HG03025 (cell line): ENCODE data around the gene TMC6.
"Not testable (repeated sequence)": the region's sequence is repeated elsewhere in the genome, so short reads cannot be mapped to it uniquely, and the experiment has no call there.

ENCODE experiments used
- ATAC-seq: cut with Tn5 transposase; IDR thresholded peaks from one replicate; pipeline ENCODE4 v1.9.1; 2021; ENCODE audit warnings: mild to moderate bottlenecking, moderate library complexity; ENCODE audit not compliant: unreplicated experiment, low FRiP score

The TMC6 gene

GRCh38 chr17:78125976-78126894 is 2.3 kb downstream of the TMC6 start:
- ATAC-seq = no peak

GRCh38 chr17:78125138-78125913 is 3.2 kb downstream of the TMC6 start:
- ATAC-seq = no peak

GRCh38 chr17:78124836-78125137 is 3.8 kb downstream of the TMC6 start:
- no peak for ATAC-seq

DNA sequence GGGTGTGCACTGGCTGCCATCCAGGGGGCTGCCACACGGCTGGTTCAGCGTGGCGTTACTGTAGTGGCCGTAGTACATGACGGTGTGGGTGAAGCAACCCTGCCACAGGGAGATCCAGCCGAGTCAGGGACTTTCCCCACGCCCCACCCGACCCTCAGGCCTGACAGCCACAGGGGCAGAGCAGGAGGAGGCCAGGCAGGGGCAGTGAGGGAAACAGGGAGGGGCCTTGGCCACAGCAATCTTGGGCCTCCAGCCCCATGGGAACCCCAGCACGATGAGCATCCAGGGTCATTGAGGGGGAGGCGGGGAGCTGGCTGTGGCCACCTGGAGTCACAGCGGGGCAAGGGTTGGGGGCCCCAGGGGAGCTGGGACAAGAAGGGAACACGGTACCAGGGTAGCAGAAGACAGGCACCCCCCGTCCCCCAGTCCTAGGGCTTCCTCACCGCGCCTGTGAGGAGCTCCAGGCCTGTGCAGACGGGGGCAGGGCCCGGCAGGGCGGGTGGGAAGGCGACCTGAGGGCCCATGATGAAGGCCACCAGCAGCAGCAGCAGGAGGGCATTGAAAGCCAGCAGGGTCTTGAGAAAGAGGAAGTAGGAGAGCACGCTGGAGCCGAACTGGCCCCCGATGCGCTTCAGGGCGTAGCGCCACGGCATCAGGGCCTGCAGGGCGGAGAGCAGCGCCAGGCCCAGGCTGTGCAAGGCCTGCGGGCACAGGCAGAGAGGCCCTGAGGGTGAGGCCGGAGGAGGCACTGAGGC is 4.3 kb downstream of the TMC6 start:
- no peak for ATAC-seq

DNA sequence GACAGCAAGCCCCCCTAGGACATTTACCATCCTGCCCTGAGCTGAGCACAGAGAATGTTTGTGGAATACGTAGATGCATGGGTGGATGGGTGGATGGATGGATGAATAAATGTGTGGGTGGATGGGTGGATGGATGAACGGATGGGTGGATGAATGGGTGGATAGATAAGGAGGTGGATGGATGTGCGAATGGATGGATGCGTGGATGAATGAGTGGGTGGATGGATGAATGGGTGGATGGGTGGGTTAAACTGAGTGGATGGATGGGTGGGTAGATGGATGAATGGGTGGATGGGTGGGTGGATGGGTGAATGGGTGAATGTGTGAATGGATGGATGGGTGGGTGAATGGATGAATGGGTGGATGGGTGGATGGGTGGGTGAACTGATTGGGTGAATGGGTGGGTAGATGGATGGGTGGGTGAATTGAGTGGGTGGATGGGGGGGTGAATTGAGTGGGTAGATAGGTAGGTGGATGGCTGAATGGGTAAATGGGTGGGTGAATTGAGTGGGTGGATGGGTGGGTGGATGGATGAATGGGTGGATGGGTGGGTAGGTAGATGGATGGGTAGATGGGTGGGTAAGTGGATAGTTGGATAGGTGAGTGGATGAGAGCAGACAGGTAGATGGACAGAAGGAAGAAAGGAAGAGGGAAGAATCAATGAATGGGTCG is 5.2 kb downstream of the TMC6 start:
- ATAC-seq = no peak

DNA sequence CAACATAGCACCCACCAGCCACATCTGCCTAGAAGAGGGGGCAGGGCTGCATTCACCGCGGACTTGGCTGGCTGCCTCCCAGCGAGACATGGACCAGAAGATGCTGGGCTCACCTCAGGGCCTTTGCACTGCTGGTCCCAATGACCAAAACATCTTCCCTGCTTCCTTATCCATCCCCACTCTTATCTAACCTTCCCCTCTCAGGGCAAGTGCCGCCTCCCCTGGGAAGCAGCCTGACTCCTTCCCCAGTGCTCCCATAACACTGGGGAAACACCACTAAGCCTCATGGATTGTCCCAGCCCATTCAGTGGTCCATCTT is 5.7 kb downstream of the TMC6 start:
- ATAC-seq = no peak

DNA sequence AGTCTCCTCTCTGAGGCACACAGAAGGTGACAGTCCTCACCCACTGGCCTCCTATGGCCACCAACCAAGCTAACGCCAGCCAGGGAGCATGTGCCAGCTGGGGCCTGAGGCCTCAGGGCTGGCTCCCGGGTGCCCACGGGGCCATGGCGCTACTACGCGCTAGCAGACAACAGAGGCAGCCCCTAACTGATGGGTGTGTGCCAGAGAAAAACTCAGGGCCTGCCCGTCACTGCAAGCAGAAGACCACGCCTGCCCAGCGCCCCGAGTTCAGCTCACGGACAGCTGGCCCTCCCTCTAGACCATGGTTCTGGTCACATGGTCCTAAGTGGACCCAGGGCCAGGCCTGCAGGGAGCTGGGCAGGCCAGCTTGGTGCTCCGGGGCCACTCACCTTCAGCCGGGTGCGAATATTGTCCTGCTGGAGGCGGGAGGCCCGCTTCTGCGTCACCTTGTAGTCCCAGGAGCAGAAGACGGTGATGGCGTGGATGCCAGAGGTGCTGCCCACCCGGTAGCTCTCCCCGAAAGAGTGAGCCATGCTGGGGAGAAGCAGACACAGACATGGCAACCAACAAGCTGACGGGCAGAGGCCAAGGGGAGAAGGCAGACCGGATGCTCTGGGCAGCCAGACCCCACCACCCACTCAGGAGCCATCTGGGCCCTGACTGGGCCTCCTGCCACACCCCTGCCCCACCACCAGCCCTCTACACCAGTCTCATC is 6.2 kb downstream of the TMC6 start:
- ATAC-seq = no peak

DNA sequence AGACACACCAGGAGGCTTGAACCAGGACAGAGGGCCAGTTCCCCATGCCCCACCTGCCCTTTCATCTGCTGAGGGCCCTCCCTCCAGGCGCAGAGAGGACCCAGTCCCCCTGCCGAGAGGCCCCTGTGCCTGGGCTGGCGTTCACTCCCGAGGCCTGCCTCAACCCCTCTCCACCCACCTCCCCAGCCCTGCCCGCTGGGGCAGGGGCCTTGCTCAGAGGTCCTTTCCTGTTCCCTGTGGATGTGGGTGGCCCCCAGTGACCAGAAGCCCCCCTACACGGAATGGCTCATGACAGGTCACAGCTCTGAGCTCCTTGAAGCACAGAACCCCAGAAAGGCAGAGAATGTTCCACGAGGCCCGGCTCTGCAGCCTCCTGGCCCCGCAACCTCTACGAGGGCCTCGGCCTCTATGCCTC is 6.7 kb downstream of the TMC6 start:
- ATAC-seq = no peak

- no peak for ATAC-seq
These were observed 7.4 kb downstream of the TMC6 start for GRCh38 chr17:78120971-78121800.

GRCh38 chr17:78120537-78120936 is 8.0 kb downstream of the TMC6 start:
- no peak for ATAC-seq

- ATAC-seq = no peak
These were observed 9.7 kb downstream of the TMC6 start for GRCh38 chr17:78118801-78119241.

DNA sequence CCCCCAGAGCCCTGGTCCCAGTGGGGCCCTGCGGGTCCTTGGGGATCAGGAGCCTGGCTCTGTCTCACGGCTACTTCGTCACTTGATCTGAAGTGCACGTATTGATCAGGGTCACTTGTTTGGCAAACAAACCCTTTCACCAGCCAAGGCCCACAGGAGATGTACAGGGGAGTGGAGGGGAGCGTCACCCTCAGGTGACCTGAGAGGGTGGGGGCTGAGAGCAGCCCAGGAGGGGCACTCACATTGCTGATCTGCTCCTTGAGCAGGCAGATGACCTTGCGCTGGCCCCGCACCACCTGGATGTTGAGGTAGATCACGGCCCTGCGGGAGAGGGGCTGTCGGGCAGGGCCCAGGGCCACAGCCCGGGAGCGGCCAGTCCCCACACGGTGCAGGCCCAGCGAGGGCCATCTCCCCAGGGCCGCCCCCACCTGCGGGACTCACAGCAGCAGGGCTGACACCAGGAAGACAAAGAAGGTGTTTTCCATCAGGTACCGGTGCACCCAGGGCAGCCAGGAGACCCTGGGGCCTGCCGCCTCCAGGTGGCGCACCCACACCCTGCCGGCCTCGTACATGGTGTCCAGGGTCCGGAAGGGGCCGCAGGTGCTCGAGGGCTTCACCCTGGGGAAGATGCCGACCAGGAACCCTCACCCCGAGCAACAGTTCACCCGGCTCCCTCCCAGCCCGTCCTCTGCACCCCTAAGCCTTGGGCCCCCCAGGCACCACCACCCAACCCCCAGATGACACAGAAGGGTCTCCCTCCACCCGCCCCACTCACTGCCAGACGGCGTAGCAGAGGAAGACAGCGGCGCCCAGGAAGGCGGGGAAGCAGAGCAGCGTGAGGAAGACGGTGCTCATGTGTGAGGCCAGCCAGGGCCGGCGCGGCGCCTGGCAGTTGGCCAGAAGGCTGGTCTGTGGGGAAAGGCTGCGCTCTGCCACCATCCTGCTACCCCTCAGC is 11.3 kb downstream of the TMC6 start:
- ATAC-seq = no peak

DNA sequence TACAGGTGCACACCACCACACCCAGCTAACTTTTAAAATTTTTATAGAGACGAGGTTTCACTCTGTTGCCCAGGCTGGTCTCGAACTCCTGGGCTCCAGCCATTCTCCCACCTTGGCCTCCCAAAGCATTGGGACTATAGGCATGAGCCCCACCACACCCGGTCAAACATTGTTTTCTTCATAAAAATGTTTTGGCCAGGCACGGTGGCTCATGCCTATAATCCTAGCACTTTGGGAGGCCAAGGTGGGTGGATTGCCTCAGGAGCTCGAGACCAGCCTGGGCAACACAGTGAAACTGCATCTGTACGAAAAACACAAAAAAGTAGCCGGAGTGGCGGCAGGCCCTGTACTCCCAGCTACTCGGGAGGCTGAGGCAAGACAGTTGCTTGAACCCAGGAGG is 12.1 kb downstream of the TMC6 start:
- ATAC-seq = no peak

- ATAC-seq = not testable (repeated sequence)
These were observed 12.8 kb downstream of the TMC6 start for GRCh38 chr17:78115803-78116202.

DNA sequence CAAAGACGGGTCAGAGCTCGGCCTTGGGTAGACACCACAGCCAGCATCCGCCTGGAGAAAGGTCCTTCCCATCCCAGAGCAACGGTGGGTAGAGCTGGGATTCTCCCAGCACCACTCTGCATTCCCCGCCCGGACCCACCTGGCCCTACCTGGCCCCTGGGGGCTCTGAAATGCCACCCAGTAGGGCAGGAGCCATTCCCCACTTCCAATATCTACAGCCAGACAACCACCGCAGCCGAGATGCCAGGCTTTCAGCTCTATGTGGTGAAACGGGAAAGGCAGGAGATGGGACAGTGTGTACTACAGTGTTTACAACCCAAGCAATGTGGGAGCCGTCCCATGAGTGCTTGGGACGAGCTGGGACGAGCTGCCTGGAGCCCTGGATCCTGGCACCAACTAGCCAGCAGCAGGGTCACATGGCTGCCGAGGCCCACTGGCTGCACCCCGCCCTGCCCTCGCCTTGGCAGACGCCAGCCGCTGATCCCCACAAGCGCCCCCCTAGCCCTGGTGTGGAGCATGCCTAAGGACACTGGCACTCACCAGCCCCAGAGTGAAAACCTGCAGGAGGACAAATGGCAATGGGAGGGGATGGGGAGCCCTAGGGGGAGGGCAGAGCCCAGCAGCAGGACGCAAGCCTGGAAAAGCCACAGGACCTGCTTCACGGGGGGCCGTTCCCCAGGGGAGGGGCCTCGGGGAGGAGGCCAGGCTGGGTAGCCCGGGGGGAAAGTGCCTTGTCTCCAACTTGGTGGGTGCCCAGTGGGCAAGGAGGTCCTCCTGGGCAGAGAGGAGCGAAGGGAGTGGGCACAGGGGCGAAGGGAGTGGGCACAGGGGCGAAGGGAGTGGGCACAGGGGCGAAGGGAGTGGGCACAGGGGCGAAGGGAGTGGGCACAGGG is 13.5 kb downstream of the TMC6 start:
- ATAC-seq = no peak

GRCh38 chr17:78113804-78114785 is 14.5 kb downstream of the TMC6 start:
- ATAC-seq = no peak
